Sigmoid colon (tissue), 7 donors: ENCODE data around the gene CTSF. TPM values are rescaled to one million over a fixed set of nuclear protein-coding genes. Genes with fewer than 3 reads are reported as not detected.
A peak's percentile ranks its signal among the peaks of the same experiment; 100 is the strongest.

Experiments
- DNase-seq: peaks from one replicate; pipeline ENCODE4 v3.0.0-alpha.2; 2019
- H3K27ac ChIP-seq, 4 donors: fragments of 200-600 bp; sonication (generic); one replicate each; pipeline ENCODE4 v1.5.1; 2016 to 2019; ENCODE audit warnings: mild to moderate bottlenecking in 1 of 4
- H3K27me3 ChIP-seq, 3 donors: fragments of 200-600 bp; sonication (generic); one replicate each; pipeline ENCODE4 v1.5.1; 2019; ENCODE audit warnings: mild to moderate bottlenecking in 1 of 3
- H3K36me3 ChIP-seq, 4 donors: fragments of 200-600 bp; sonication (generic); one replicate each; pipeline ENCODE4 v1.5.1; 2016 to 2019
- H3K4me1 ChIP-seq, 4 donors: fragments of 200-600 bp; sonication (generic); one replicate each; pipeline ENCODE4 v1.5.1; 2017 to 2019
- H3K4me3 ChIP-seq, 4 donors: fragments of 200-600 bp; sonication (generic); one replicate each; pipeline ENCODE4 v1.5.1; 2017 to 2019; ENCODE audit warnings: mild to moderate bottlenecking in 2 of 4, moderate library complexity in 1 of 4
- H3K9me3 ChIP-seq, 4 donors: fragments of 200-600 bp in 3 of 4; sonication (generic) in 3 of 4; one replicate each; pipeline versions ENCODE4 v1.5.1 to v1.6.1; 2013 to 2019
- CTCF ChIP-seq, 4 experiments: fragments of 450-650 bp in 3 of 4; fragments of 200-600 bp in 1 of 4; IDR thresholded peaks; one replicate each; pipeline ENCODE4 v1.5.1; 2016 to 2019; ENCODE audit warnings: antibody characterized with exemption in 4 of 4, mild to moderate bottlenecking in 3 of 4, moderate library complexity in 2 of 4
- EP300 ChIP-seq, 4 donors: sonication (generic); formaldehyde crosslinking; IDR thresholded peaks; one replicate each; pipeline ENCODE4 v1.6.1; 2017; ENCODE audit warnings: antibody characterized with exemption in 4 of 4
- POLR2A ChIP-seq, 2 donors: fragments of 450-650 bp; IDR thresholded peaks; one replicate each; pipeline ENCODE4 v1.6.1; 2016; ENCODE audit warnings: antibody characterized with exemption in 2 of 2, mild to moderate bottlenecking in 2 of 2, moderate library complexity in 2 of 2
- POLR2AphosphoS5 ChIP-seq, 4 donors: sonication (generic); formaldehyde crosslinking; IDR thresholded peaks; one replicate each; pipeline ENCODE4 v1.6.1; 2017; ENCODE audit warnings: antibody characterized with exemption in 4 of 4
- WGBS, 2 donors: extraction: QIAGEN DNeasy Blood & Tissue Kit; methylation state at CpG; one replicate each; pipeline ENCODE4 v1.1.7; 2013; 5-methylcytosine and 5-hydroxymethylcytosine counted together
- intact Hi-C: fragments of 100-400 bp; cut with DNase I; formaldehyde crosslinking; loops from one replicate; pipeline ENCODE4 v1.15.1; 2023
- polyA plus RNA-seq, 3 donors: library from polyadenylated mRNA; stranded (reverse); fragments of 200-250 nt; gene quantifications; one replicate each; pipeline ENCODE4 v1.2.3, GENCODE V29; 2013
- total RNA-seq, 4 donors: library from RNA; depleted of rRNA; stranded (reverse); fragments of >200 nt; gene quantifications; one replicate each; pipeline ENCODE4 v1.1.0, GENCODE V29; 2016
- donor health status: healthy with polysubstance abuse.
- donor health status: Bipolar disorder and iron deficiency.
- donor health status: healthy.

Gene CTSF
- total and polyA plus RNA-seq, 7 donors: 3.5 to 170 (median 121) TPM

- Histone ChIP-seq H3K9me3 (no peaks in the 10 kb centered on the region), H3K27me3 (no peaks in the 10 kb centered on the region), H3K4me3 (no peak overlapping the region), H3K36me3 (peaks cover 5 to 15% (median 8%) of the 10 kb centered on the region in 4 donors), H3K4me1 (peaks cover 0 to 45% (median 40%) of the 10 kb centered on the region in 4 donors), H3K27ac (peak overlapping the region; percentile 66 to 88 (median 88))
- DNase-seq: peak; percentile 78
- TF ChIP-seq EP300 (IDR thresholded peaks at IDR 0.05) (no peak), CTCF (IDR thresholded peaks at IDR 0.05) (no peak), POLR2A (IDR thresholded peaks at IDR 0.05) (no peak), POLR2AphosphoS5 (IDR thresholded peaks at IDR 0.05) (no peak)
- 44 to 73% methylated on average over 5 of the region's 5 CpGs for WGBS, 2 donors
- intact Hi-C loops: no loop called here
Observed at GRCh38 chr11:66595245-66595904, 27.0 kb upstream of the CTSF start.

GRCh38 chr11:66593650-66594049 lies 25.2 kb upstream of the CTSF start:
- peak overlapping the region; percentile 85 to 88 (median 88) for H3K27ac ChIP-seq
- WGBS, 2 donors: 49 to 67% methylated on average over 7 of the region's 7 CpGs
- DNase-seq: no peak
- intact Hi-C loops: loop anchor here (1.0 to 2.0 kb wide), 2 partner anchors 23 to 84 kb away; partner anchors contain the start of genes RBM14 and RBM4B
- H3K4me3 ChIP-seq: peak overlapping the region; percentile 56 to 78 (median 62)
- no peak for TF ChIP-seq POLR2A (IDR thresholded peaks at IDR 0.05)
- no peak for TF ChIP-seq EP300 (IDR thresholded peaks at IDR 0.05)
- TF ChIP-seq POLR2AphosphoS5 (IDR thresholded peaks at IDR 0.05): no peak
- no peak for TF ChIP-seq CTCF (IDR thresholded peaks at IDR 0.05)
- no peaks in the 10 kb centered on the region for H3K36me3 ChIP-seq
- H3K9me3 ChIP-seq: no peaks in the 10 kb centered on the region
- H3K27me3 ChIP-seq: no peaks in the 10 kb centered on the region
- peaks cover 0 to 45% (median 40%) of the 10 kb centered on the region in 4 donors for H3K4me1 ChIP-seq

- Histone ChIP-seq H3K4me1 (peaks cover 0 to 45% (median 40%) of the 10 kb centered on the region in 4 donors), H3K27me3 (no peaks in the 10 kb centered on the region), H3K36me3 (no peaks in the 10 kb centered on the region), H3K9me3 (no peaks in the 10 kb centered on the region), H3K27ac (peak overlapping the region; percentile 85 to 88 (median 88)), H3K4me3 (peak overlapping the region; percentile 56 to 78 (median 62))
- TF ChIP-seq POLR2A (IDR thresholded peaks at IDR 0.05) (no peak), EP300 (IDR thresholded peaks at IDR 0.05) (no peak), POLR2AphosphoS5 (IDR thresholded peaks at IDR 0.05) (no peak), CTCF (IDR thresholded peaks at IDR 0.05) (no peak)
- no peak for DNase-seq
- intact Hi-C loops: loop anchor here (1.0 to 2.0 kb wide), 2 partner anchors 24 to 84 kb away; partner anchors contain the start of genes RBM14 and RBM4B
- 3 to 9% methylated on average over 12 of the region's 12 CpGs for WGBS, 2 donors
Observed at GRCh38 chr11:66593303-66593635, 24.9 kb upstream of the CTSF start.

- Histone ChIP-seq H3K9me3 (no peaks in the 10 kb centered on the region), H3K4me3 (peak within 1 kb of the TSS; percentile 56 to 78 (median 62)), H3K36me3 (no peaks in the 10 kb centered on the region), H3K27ac (peak within 1 kb of the TSS; percentile 85 to 88 (median 88)), H3K4me1 (peaks cover 0 to 45% (median 40%) of the 10 kb centered on the region in 4 donors), H3K27me3 (no peaks in the 10 kb centered on the region)
- peak; percentile 95 for TF ChIP-seq POLR2A (IDR thresholded peaks at IDR 0.05)
- TF ChIP-seq EP300 (IDR thresholded peaks at IDR 0.05): no peak
- TF ChIP-seq CTCF (IDR thresholded peaks at IDR 0.05): peak in 3 of 4 experiments; percentile 65 to 86 (median 85)
- TF ChIP-seq POLR2AphosphoS5 (IDR thresholded peaks at IDR 0.05): peak; percentile 99
- intact Hi-C loops: loop anchor here (1.0 to 2.0 kb wide), 2 partner anchors 24 to 85 kb away; partner anchors contain the start of genes RBM14 and RBM4B
- WGBS, 2 donors: 17 to 18% methylated on average over 68 of the region's 68 CpGs
- peak; percentile 99 for DNase-seq
Observed at GRCh38 chr11:66592457-66593302, 24.3 kb upstream of the CTSF start, which contains the start of the genes CCDC87 and CCS. TSS of gene CCDC87 (minus strand) at chr11:66593063. CDS start at chr11:66593015, 48 bp downstream. TSS of gene CCS (plus strand) at chr11:66593185. CDS start at chr11:66593262, 77 bp downstream.
